ENCODE measurements around the gene FAM117B.

The FAM117B gene

DNA sequence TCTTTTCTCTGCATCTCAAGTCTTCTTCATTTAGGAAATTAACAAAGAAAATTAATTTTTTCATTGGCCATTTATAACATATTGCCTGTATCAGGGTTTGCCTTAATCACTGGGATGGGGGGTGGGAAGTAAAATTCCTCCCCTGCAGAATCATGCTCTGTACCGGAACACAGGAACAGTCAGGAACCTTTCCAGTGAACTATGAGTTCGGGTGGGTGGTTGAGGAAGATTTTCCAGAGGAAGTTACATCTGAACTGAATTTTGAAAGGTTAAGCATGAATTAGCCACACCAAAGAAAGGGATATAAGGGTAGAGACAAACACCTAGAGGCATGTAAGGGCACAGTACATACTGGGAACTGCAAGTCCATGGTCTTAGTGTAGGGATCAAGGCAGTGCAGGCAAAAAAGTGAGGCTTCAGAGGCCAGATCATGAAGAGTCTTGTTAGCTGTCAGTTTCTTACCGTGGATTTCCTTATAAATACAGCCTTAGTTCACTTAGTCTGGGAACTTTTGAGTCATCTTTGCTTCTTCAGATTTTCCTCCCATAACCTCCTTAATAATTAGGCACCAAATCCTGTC lies 55.6 kb downstream of the FAM117B start:
- DNase-seq (ENCODE audit: low read depth in 2 of 2): peak; percentile 4 to 36
- no peak for TF ChIP-seq CTCF (IDR thresholded peaks at IDR 0.05; ENCODE audit: low read depth, low read length)

GRCh38 chr2:202693503-202693902 lies 58.7 kb downstream of the FAM117B start:
- no peak for DNase-seq (ENCODE audit: low read depth in 2 of 2)
- H3K4me3 ChIP-seq (replicated peaks in 1 of 2; ENCODE audit: low read depth in 2 of 2, low read length in 2 of 2): no peak overlapping the region
- no peak for TF ChIP-seq CTCF (IDR thresholded peaks at IDR 0.05; ENCODE audit: low read depth, low read length)

More for the DNA sequence above, 55.6 kb downstream of the FAM117B start:
- no peak overlapping the region for H3K4me3 ChIP-seq (replicated peaks in 1 of 2; ENCODE audit: low read depth in 2 of 2, low read length in 2 of 2)

GRCh38 chr2:202695166-202695565 lies 60.4 kb downstream of the FAM117B start:
- DNase-seq (ENCODE audit: low read depth in 2 of 2): peak; percentile 8 to 25
- no peak for TF ChIP-seq CTCF (IDR thresholded peaks at IDR 0.05; ENCODE audit: low read depth, low read length)
- no peak overlapping the region for H3K4me3 ChIP-seq (replicated peaks in 1 of 2; ENCODE audit: low read depth in 2 of 2, low read length in 2 of 2)

- no peak for DNase-seq (ENCODE audit: low read depth in 2 of 2)
- no peak overlapping the region for H3K4me3 ChIP-seq (replicated peaks in 1 of 2; ENCODE audit: low read depth in 2 of 2, low read length in 2 of 2)
- TF ChIP-seq CTCF (IDR thresholded peaks at IDR 0.05; ENCODE audit: low read depth, low read length): no peak
Observed at GRCh38 chr2:202700075-202700901, 65.5 kb downstream of the FAM117B start.

GRCh38 chr2:202703091-202703490 lies 68.3 kb downstream of the FAM117B start:
- peak in 1 of 2 donors; percentile 20 for DNase-seq (ENCODE audit: low read depth in 2 of 2)
- TF ChIP-seq CTCF (IDR thresholded peaks at IDR 0.05; ENCODE audit: low read depth, low read length): no peak
- H3K4me3 ChIP-seq (replicated peaks in 1 of 2; ENCODE audit: low read depth in 2 of 2, low read length in 2 of 2): no peak overlapping the region

DNA sequence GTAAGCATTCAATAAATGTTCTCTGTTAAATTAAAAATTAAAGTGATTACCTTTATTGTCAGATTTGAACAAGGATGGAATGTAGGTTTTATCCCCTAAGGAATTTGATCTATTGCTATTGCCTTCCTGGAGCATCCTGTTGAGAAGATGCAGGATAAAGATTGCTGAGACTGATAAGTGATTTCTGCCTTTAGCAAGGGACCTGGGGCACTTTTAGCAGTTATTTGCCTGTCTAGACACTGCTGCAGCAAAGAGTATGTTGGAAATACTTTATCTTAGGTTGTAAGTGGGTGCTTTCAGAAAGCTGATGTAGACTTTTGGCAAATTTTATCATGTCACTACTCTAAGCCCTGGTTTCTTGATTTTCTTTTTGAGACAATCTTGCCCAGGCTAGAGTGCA lies 69.5 kb downstream of the FAM117B start:
- TF ChIP-seq CTCF (IDR thresholded peaks at IDR 0.05; ENCODE audit: low read depth, low read length): no peak
- DNase-seq (ENCODE audit: low read depth in 2 of 2): no peak
- H3K4me3 ChIP-seq (replicated peaks in 1 of 2; ENCODE audit: low read depth in 2 of 2, low read length in 2 of 2): no peak overlapping the region
